Esophagus mucosa (tissue), 1 donor: ENCODE data around the gene TNIP2. TPM values are rescaled to one million over a fixed set of nuclear protein-coding genes. Genes with fewer than 3 reads are reported as not detected.

ENCODE experiments used
- ATAC-seq: fragments of 200-7000 bp; cut with Tn5 transposase; one replicate; pipeline ENCODE4 v1.9.1; 2020
- total RNA-seq: library from RNA; stranded (reverse); gene quantifications from one replicate; pipeline ENCODE4 v1.2.4, GENCODE V29; 2023
- donor health status: DM: yes; HTN: yes; CAD: no.

The TNIP2 gene
- total RNA-seq, 1 donor from 2014 or later: 25.1 TPM

DNA sequence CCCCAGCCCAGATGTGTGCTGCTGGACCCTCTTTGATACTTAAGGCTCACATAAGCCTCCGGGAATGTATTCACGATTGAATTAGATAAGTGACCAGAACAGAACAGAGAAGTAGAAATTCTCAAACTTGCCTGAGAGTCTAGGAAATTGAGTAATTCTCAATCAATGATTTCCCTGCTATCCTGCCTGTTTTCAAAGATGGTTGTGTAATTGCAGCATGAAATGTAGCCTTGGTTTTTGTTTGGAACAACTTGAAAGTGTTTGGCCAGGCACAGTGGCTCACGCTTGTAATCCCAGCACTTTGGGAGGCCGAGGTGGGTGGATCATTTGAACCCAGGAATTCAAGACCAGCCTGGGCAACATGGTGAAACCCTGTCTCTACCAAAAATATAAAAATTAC lies 41.2 kb downstream of the TNIP2 start:
- no peak for ATAC-seq

DNA sequence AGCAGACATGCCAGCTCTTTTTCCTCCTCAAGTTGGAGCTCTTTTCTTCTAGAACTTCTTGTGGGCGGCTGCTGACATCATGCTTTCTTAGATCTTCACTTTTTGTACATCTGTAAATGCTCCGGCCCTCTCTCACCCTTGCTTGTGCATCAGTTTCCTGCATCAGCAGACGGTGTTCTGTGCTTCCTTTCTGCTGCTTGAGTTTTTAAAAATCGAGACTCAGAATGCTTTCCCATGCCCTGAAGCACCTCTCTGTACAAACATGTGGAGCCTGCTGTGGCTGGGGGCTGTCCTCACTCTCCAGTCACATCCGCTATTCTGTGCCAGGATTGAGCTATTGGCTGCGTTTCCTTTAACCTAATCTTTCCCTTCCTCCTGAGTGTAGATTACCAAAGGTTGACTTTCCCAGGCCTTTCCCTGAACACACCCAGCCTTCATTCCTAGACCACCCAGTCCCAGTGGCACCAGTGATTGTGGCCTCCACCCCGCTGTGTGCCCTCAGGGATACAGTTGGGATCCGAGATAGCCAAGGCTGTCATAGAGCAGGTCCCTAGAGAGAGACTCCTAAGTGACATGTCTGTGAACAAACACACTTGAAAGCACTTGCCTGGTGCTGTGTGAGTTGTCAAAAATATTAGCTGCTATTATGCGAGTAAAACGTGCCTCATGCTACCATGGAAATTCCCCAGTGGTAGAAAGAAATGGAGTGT lies 41.9 kb downstream of the TNIP2 start:
- ATAC-seq: peak; percentile 46

DNA sequence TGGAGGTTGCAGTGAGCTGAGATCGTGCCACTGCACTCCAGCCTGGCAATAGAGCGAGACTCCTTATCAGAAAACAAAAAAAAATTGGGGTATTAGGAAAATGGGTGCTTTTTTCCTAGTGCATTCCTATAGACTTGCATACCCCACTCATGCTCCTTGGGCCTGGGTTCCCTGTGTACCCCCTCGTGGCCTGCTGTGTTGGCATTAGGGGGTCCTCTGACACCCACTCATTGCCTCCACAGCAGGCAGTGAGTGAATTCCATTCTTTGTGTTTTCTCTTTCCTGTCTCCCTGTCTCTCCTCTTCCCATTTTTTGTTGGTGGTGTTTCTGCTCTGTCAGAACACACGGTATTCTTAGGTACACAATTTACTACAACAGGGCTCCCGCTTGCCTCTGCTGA lies 42.8 kb downstream of the TNIP2 start:
- no peak for ATAC-seq

DNA sequence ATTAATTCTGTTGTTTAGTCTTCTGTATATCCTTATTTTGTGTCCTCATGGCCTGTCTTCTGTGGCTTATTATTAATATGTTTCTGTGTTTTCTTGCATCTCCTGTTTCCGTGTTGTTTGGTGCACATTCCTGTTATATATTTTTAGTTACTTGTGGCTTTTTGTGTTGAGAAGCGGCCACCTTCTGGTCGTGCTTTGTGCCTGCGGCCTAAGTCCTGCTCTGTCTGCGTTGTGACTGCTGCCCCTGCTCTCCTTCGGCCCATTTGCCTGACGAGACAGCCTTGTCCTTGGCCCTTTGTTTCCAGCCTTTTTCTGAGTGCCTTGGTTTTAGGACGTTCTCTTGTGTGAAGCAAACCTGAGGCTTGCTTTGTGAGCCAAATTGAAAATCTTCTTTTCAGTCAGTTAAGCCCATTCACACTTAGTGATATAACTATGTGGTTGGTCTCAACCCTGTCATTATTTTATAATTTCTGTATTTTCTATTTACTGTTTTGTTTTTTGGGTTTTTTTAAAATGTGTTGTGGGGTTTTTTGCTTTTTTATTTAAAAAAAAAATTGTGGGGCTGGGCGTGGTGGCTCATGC lies 43.8 kb downstream of the TNIP2 start:
- ATAC-seq: no peak

DNA sequence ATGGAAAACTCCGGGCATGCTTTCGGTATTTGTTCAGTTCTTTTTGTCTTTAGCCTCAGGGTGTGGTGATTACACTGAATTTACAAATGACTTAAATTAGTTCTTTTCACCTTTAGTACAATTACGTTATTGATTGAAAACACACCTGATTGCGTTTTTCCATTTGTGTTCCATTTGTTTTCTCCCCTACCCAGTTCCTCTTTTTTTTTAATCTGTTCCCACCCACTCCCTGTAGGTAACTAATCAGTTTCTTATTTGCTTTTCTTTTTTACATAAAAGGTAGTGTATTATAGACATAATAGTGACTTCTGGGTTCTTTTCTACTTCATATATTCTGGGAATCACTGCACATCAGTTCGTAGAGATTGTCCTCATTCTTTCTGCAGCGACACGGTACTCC lies 53.4 kb downstream of the TNIP2 start:
- no peak for ATAC-seq

DNA sequence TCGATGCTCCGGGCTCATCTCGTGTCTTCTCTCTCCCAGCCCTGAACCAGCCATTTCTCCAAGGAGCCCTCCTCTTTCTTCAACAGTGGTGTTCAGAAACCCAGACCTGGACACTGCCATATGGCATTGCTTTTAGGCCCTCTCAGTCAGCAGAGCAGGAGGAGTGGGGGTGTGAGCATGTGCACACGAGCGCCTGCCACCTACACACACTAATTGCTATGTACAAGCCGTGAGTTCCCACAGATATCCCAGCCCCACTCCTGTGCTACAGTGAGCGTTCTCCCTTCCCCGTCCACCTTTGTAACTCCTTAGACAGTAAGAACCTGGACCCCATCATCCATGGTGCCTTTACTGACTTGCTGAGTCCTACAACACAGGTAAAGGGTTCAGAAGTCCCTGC lies 53.8 kb downstream of the TNIP2 start:
- no peak for ATAC-seq

DNA sequence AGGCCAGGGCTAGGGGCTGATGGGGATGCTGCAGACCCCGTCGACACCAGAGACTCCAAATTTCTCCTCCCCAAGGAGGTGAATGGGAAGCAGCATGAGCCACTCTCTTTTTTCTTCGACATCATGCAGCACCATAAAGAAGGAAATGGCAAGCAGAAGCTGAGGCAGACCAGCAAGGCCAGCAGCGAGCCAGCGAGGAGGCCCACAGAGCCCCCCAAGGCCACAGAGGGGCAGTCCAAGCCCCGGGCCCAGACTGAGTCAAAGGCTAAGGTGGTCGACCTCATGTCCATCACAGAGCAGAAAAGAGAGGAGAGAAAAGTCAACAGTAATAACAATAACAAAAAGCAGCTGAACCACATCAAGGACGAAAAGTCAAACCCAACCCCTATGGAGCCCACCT lies 56.1 kb downstream of the TNIP2 start:
- no peak for ATAC-seq

DNA sequence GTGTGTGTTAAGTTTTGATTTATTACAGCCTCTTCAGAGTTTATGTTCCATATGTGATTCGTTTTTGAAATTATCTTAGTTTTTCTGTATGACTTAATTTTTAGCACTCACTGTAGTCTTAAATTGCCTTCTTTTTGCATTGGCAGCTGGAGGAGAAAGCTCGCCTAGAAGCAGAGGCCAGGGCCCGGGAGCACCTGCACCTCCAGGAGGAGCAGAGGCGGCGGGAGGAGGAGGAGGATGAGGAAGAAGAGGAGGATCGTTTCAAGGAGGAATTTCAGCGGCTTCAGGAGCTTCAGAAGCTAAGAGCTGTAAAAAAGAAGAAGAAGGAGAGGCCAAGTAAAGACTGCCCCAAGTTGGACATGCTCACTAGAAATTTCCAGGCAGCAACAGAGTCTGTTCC lies 56.6 kb downstream of the TNIP2 start:
- ATAC-seq: no peak

DNA sequence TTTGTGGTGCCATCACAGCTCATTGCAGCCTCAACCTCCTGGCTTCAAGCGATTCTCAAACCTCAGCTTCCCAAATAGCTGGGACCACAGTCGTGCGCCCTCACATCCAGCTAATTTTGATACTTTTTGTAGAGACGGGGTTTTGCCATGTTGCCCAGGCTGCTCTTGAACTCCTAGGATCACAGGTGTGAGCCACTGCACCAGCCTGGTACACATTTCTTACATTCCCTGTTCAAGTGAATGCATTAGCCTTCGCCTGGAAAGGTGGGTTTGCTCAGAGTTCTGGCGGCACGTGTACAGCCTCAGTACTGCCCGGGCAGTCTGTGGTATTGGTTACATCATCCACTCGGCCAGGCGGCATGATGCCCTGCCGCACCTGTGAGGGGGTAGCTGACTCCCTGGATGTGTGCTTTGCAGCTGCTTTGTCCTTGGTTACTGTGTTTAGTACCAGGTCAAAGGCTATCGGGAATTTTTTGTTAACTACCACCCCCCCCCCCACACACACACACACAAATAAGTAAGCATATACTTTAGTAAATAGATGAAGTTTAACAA lies 57.1 kb downstream of the TNIP2 start:
- no peak for ATAC-seq

DNA sequence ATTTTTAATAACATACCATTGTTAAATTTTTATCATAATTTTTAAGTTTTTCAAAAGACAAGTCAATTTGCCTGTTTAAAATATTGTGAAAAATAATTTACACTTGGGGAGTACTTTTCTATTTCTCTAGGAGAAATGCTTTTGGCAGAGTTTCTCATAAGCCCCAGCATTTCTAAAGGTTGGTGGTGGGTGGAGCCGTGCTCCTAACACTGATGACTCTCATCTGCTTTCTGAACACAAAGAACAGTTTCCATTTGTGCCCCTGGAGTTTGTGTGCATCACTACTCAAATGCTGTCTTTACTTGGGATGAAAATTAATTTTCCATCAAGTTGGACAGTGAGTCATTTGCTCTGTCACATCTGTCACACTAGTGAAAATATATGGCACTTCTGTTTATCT lies 57.6 kb downstream of the TNIP2 start:
- no peak for ATAC-seq

DNA sequence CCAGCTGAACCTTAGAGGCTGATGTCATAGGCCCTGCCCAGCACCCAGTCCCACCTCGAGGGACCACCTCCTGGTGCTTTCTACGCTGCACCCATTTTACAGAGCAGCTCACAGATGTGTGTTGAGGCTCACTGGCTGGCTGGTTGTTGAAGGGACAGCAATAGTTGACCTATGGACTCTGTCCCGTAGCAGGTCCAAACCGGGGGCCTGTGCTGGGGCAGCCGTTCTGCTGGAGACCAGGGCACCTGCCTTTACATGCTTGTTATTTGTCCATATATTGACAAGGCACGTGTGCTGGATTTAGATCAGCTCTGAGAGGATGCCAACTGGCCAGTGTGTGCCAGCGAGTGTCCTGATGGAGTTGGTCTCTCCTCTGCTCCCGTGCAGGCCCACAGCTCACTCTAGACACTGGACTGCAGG lies 58.1 kb downstream of the TNIP2 start:
- no peak for ATAC-seq

DNA sequence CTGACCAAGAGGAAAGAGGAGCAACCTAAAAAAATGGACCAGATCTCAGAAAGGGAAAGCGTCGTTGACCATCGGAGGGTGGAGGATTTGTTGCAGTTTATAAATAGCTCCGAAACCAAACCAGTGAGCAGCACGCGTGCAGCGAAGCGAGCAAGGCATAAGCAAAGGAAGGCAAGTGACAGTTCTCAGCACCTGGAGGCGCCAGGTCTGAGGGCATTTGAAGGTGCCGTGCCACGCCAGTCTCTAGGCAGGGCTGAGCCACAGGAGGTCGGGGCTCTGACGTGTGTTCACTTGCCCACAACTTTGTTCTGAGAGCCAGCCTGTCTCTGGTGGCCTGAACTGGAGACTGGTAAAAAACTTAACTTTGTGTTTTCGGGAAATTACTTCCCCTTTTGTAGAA lies 59.7 kb downstream of the TNIP2 start:
- peak; percentile 69 for ATAC-seq

DNA sequence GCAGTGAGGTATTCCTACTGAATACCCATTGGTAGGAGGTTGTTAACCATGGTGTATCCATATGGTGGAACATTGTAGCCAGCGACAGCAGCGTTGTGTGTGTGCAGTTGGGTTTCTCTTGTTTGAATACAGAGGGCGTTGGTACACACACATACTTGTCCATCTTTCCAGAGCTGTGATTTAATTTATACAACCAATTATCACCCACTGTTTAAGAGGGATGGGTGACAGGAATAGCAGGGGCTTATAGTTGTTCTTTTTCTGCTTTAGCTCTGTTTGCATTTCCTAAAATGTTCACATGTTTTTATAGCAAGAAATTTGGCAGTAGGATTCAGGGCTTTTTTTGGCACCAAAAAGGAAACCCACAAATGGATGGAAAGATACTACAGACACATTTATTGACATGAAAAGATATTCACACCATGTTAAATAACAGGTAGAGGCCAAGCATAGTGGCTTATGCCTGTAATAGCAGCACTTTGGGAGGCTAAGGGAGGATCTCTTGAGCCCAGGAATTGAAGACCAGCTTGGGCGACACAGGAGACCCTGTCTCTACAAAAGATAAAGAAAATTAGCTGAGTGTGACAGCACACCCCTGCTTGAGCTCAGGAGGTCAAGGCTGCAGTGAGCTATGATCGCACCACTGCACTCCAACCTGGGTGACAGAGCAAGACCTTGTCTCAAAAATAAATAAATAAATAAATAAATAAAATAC lies 60.6 kb downstream of the TNIP2 start:
- ATAC-seq: no peak

DNA sequence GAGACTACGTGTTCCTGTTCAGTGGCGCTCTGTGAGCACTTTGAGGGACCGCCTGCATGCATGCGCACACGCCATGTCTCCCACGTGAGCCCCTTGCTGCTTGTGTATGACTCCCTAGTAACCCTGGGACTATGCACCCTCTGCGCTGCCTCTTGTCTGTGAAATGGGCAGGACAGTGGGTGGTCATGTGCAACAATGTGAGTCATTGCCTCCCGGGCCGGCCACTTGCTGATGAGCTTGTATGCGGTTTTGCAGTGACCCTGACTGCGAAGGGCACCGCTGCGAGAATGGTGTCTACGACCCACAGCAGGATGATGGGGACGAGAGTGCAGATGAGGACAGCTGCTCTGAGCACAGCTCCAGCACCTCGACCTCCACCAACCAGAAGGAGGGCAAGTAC lies 61.4 kb downstream of the TNIP2 start:
- ATAC-seq: no peak

DNA sequence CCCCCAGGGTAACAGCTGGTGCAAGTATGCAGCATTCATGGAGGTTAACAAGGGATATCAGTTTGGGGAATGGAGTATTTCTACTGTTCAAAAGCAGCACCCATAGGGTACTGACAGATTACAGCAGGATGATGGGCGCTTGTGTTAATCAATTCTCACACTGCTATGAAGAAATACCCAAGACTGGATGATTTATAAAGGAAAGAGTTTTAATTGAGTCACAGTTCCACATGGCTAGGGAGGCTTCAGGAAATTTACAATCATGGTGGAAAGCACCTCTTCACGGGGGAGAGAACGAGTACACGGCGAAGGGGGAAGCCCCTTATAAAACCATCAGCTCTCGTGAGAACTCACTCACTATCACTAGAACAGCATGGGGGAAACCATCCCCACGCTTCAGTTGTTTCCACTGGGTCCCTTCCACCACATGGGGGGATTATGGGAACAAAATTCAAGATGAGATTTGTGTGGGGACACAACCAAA lies 64.1 kb downstream of the TNIP2 start:
- ATAC-seq: no peak

Other genes starting within 250 kb of the TNIP2 start
- 12.0 TPM for gene FAM193A, start 219.7 kb downstream of the TNIP2 start, total RNA-seq
- gene SH3BP2, start 36.7 kb upstream of the TNIP2 start, total RNA-seq: 32.6 TPM
- gene ADD1, start 87.5 kb upstream of the TNIP2 start, total RNA-seq: 133 TPM
- 28.7 TPM for gene NOP14, start 207.1 kb upstream of the TNIP2 start, total RNA-seq
- 2.0 TPM for gene GRK4, start 207.2 kb upstream of the TNIP2 start, total RNA-seq